Neural progenitor cell (in vitro differentiated cells): ENCODE results near the gene UNC13C.

Experiments
- EZH2 ChIP-seq: fragments of 200-600 bp; sonication (generic); IDR thresholded peaks from 2 replicates; pipeline ENCODE4 v1.6.1; 2017; ENCODE audit warnings: antibody characterized with exemption, mild to moderate bottlenecking, moderate library complexity
- EZH2phosphoT487 ChIP-seq: fragments of 200-600 bp; sonication (generic); IDR thresholded peaks from 2 replicates; pipeline ENCODE4 v1.6.1; 2017; ENCODE audit warnings: antibody characterized with exemption
- TF ChIP-seq, protein P1 (sequence below): fragments of 200-600 bp; sonication (generic); IDR thresholded peaks from 2 replicates; pipeline ENCODE4 v1.5.1; 2017; ENCODE audit warnings: antibody characterized with exemption, mild to moderate bottlenecking

DNA sequence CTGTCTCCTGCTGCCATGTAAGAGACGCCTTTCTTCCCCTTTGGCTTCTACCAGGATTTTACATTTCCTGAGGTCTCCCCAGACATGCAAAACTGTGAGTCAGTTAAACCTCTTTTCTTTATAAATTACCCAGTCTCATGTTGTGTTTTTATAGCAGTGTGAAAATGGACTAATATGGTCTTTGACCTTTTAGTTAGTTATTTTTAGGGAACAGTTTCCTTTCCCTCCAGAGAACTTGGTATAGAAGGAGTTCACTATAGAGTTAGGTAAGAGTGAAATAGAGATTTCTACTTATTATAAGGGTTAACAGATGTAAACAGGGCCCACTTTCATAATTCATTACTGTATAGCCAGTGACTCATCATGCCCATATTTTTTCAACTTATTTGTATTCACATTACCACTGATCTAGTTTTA lies 170.9 kb downstream of the UNC13C start:
- TF ChIP-seq, protein P1, sequence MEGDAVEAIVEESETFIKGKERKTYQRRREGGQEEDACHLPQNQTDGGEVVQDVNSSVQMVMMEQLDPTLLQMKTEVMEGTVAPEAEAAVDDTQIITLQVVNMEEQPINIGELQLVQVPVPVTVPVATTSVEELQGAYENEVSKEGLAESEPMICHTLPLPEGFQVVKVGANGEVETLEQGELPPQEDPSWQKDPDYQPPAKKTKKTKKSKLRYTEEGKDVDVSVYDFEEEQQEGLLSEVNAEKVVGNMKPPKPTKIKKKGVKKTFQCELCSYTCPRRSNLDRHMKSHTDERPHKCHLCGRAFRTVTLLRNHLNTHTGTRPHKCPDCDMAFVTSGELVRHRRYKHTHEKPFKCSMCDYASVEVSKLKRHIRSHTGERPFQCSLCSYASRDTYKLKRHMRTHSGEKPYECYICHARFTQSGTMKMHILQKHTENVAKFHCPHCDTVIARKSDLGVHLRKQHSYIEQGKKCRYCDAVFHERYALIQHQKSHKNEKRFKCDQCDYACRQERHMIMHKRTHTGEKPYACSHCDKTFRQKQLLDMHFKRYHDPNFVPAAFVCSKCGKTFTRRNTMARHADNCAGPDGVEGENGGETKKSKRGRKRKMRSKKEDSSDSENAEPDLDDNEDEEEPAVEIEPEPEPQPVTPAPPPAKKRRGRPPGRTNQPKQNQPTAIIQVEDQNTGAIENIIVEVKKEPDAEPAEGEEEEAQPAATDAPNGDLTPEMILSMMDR = no peak
- no peak for TF ChIP-seq EZH2
- TF ChIP-seq EZH2phosphoT487 = no peak
